Endometrial microvascular endothelial cells (primary cell): ENCODE results near the gene SMIM32. TPM values are rescaled to one million over a fixed set of nuclear protein-coding genes. Genes with fewer than 3 reads are reported as not detected.

Experiments used
- in situ Hi-C: cut with HindIII; loops from 2 replicates; pipeline ENCODE4 v1.10.0; 2017; ENCODE audit warnings: low sequenced_read_pairs, low pct_unique_long_range_greater_than_20kb; ENCODE audit errors: inconsistent ontology term
- total RNA-seq: library from RNA; depleted of rRNA; stranded (reverse); fragments of >200 nt; gene quantifications from one replicate; pipeline ENCODE4 v1.2.3, GENCODE V29; 2015; ENCODE audit errors: inconsistent ontology term

Gene SMIM32
- total RNA-seq, 1 donor from 2014 or later = not detected

DNA sequence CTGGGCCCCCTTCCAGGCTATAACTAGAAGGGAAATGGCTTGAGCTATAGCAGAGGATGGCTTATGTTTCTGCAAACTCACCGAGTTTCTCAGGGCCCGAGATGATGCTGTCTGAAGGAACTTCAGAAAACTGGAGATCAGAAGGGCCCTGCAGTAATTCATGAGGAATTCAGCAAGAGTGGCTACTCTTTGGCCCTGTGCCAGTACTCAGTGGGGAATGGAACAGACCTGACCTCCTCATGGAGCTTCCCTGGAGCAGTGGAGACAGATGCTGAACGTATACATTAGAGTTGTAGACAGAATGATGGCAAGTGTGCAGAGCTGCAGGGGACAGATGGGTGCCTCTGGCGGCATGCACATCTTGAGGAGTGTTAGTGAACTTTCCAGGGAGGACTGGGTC, 17.3 kb upstream of the SMIM32 start:
- in situ Hi-C loops = no loop called here

DNA sequence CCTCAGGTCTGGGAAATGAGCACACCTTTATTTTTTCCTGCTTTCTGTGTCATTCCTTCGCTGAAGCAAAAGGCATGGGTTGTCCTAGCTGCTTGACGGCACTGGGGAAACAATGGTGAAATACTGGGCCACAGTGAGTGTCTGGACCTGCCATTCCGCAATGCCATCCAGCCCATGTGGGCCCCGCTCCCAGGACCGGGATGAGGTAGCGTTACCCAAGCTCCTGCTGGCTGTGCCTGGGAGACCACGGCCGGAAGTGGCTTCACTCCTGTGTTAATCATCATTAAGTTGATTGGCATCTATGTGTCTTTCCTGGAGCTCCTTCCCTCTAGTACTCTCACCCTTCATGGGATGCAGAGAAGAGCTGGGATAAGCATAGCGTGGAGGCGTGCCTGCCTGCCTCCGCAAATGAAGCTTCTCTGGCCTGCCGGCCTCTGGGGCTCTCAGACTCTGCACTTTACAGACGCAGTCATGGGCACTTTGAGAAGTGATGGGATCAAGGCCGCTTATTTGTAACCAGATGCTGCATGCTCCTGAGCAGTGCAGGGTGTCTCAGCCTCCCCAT, 16.5 kb upstream of the SMIM32 start:
- in situ Hi-C loops = no loop called here

DNA sequence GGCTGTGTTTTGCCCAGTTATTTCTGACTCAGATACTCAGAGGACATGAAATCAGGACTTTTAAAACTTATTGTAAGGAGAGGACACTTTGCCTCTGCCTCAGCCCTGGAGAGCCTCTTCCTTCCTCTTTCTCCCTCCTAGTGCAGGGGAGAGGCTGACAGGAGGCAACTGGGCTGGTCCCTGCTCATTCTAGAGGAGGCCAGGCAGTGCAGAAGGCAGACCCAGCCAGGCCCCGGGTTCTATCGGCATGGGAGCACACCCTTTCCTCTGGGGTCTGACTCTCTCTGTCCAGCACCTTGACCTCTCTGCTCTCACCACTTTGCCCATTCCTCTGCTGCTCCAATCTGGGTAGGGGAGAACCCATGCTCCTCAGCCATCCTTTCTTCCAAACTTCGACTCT, 16.0 kb upstream of the SMIM32 start:
- in situ Hi-C loops = no loop called here

DNA sequence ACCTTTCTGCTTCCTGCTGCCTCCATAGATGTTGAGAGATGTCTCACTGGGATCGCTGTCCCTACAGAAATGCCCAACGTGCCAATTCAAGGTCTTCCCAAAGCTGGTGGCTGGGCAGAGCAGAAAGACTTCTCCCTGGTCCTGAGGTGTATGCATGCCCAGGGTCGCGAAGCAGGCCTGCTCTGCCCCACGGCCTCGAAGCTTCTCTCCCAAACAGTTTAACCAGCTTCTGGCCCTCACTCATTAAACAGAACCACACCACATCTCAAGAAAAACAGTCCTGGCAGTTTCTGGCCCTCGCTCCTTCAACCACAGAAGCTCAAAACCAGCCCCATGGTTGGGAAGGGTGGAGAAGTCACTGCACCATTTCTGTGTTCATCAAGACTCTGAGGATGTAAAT, 14.7 kb upstream of the SMIM32 start:
- in situ Hi-C loops = no loop called here

DNA sequence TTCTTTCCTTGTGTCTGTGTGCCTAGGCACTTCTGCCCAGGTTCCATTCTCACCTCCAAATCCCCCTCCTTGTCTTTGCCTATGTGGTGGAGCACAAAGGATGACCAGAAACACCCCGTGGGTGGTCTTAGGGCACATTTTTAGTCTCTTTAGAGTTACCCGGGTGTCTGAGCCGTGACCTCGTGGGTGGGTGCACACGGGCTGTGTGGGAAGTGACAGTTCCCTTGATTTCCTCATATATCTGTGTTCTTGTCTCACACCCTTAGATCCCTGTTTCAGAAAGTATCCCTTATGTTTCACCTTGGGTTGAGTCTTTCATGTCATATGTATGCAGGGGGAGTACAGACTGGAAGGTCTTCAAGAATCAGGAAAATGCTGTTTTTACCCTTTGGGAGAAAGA, 13.4 kb upstream of the SMIM32 start:
- in situ Hi-C loops = no loop called here

DNA sequence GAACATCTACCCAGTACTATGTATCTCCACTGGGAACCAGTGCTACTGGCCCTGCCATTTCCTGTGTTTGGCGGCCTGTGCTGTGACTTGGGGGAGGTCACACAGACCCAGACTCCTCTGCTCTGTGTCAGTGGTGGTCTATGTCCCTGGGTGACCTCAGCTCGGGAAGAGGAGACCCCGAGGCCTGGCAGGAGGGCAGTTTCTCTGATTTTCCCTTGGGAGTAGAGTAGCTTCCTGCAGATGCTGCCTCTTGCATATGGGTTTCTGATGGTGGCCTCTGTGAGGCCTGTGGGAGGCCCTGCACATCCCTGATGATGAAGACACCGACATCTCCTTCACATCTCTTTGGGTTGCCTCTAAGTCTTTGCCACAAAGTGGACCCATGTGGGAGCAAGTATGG, 13.0 kb upstream of the SMIM32 start:
- in situ Hi-C loops = no loop called here

DNA sequence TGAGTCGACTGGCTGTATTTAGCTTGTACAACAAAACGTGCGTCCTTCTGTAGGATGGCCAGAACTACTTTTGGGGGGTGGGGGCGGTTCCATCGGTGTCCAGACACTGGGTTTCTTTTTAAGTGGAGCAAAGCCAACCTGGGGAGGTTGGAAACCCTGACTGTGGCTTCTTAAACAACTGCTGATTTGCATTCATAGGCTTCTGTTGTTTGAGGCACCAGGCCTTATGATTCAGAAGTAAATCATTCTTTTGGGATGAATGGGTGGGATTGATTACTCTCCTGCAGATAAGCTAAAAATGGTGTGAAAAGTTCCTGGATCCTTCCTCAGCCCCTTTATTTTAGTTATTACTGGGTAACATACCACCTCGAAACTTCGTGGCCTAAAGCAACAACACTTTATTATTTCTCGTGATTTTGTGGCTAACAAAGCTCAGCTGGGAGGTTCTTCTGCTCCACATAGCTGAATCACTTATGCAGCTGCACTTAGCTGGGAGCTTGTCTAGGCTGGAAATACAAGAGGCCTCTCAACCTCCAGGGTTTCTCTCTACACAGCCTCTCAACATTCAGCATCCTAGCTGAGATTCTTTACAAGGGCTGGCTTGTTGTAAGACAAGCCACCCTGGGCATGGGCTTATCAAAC, 12.2 kb upstream of the SMIM32 start:
- in situ Hi-C loops = no loop called here

DNA sequence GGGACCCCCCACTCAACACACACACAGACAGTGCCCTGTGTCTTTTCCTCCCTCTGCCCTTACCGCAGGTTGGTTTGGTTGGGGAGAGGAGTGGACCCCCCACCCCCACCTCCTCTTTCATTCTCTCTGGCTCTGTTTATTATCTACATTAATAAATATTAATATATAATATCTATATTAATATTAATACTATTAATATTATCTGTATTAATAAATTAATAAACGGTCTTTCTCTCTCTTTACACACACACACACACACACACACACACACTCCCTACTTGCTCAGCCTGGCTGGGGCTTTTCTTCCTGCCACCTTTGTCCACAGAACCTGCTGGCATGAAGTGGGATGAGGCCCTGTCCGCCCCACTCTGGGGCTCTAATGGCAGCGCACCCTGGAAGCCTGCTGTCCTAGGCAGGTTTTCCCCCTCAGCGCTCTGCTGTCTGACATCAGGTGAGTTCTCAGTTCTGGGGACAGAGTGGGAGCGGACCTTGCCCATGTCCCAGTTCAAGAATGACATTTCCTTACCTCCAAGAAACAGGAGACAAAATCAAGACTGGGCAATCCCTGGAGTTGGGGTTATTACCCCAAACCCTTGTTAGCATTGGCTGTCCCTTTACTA, 10.5 kb upstream of the SMIM32 start:
- in situ Hi-C loops = no loop called here

DNA sequence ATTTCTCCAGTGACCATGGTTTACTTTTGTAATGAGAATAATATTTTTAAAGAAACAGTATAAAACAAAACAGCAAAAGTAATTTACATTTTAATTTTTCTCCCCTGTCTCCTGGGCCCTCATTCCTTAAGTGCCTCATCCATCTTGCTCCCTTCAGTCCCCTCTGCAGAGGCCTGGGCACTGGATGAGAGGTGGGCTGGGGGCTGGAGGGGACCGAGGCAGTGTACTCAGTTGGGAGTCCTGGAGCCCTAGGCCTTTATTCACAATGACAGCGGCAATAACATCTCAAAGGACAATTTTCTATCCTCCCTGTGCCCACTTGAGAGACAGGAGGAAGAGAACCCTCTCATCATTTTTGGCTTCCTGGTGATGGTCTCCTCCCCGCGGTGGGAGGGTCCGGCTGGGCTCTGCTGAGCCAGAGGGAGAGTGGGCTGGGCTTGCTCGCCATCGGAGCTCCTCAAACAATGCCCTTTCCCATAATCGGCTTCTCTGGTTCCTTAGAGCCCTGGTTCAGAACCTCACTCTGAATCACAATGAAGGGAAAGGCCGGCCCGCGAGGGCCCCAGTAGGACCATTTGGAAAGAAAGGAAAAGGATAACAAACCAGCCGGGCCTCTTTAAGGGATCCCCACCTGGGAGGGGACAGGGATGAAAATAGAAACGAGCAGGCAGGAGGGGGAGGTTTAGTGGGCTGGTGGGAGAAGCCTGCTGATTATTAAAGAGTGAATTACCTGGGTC, 9.7 kb upstream of the SMIM32 start:
- in situ Hi-C loops = no loop called here

DNA sequence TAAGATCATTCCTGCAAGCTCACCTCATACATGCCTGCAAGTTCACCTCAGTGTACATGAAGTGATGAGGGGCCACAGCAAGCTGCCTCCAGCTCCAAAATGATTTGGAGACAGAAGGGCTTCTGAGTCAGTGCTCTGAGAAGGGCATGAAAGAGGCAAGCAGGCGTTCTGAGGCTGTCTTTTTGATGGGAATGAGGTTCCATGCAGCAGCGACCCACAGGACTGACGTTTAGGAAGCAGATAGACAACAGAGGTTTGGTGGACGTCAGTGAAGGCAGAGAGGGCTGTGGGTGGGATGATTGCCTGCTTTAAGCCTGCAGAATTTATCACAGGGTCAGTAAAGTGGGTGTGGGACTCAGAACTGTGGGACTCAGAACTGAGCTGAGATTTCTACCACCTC, 8.9 kb upstream of the SMIM32 start:
- in situ Hi-C loops = no loop called here

DNA sequence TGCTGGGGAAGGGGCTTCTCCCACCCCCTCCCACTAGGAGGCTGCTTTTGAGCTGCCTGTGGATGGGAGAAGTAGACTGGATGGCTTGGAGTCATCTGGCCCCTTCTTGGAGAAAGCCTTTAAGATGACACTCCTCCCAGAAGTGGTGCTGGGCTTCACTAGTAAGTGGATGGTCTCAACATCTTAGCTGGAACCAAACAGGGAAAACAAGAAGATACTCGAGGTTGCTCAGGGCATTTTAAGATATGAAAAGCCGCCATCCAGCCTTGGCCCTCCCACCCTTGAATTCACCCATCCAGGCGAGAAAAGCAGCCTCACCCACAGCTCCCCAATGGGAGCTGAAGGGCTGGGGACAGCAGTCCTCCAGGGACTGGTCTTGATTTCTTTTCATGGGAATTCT, 7.8 kb upstream of the SMIM32 start:
- in situ Hi-C loops = no loop called here

DNA sequence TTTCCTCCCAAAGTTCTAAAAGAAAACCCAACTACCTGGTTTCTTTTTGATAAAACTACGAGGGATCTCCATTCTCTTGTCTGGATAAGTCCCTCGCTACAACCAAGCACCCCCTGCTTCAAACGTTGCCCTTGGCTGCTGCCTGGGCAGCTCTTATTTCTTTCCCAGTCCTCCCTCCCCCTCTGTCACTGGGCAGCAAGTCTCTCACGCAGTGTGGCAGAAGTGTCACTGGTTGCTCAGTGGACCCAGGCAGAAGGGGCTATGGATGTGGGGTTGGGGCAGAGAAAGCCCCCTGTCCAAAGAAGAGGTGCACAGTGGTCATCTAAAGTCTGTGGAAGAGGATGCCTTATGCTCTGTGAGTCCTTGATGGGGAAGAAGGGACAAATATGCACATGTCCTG, 7.2 kb upstream of the SMIM32 start:
- in situ Hi-C loops = no loop called here

DNA sequence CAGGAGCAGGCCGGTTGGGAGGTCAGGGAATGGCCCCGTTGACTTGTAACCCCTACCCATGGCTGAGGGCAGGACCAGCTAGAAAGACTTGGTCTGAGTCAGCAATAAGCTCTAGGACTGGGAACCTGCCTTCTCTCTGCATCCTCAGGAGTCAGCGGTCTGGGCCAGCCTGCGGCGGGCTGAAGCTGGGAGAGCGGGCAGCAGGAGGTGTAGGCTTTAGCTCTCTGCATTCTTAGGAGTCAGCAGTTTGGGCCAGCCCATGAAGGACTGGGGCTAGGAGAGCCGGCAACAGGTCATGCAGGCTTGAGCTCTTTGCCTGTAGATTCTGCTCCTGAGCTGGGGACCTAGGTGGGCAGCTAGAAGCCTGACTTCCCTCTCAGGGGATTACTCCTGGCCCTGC, 6.4 kb upstream of the SMIM32 start:
- in situ Hi-C loops = no loop called here

DNA sequence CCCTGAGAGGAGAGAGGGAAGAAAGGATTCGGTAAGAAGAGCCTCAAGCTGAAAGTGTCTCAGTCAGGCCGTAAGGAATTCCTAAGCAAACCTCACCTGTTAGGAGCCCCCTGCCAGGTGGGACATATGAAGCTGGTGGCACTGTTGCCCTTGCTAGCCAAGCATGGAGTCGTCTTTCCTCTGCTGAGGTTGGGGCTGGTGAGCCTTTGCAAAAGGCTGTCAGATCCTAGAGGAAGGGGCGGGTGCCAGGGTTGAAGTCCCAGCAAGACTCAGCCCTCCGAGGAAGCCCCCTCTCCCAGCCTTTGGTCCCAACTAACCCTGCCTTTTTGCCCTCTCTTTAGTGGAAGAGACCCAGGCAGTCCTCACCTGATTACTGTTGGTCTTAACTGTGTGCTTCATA, 5.5 kb upstream of the SMIM32 start:
- in situ Hi-C loops = no loop called here

DNA sequence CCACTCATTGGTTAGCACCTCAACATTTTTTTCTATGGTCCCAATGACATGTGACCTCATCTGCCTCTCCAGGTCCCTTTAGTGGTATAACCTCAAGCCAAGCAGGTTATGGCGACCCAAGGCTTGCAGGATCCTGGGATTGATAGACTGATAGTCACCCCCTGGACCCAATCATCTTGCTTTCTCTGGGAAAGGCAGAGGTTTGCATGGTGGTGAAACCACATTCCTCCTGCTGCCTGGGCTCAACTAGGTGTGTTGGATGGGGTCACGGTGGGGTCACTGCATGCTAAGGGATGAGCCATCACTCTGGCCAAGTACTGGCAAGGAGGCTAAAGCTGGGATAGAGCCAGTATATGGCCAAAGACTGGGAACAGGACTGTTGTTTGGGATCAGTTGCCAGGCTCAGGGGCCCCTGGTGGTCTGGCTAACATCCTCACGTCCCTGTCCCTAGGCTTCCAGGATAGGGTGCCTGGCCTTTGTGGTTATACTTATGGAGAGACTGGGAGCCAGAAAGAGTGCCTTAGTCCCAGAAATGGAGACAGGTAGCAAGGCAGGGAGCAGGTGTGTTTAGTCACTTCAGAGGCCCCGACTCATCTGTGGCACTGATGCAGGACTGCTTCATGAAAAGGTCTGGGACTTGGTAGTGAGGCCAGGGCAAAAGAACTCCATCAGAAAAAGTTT, 4.6 kb upstream of the SMIM32 start:
- in situ Hi-C loops = no loop called here

DNA sequence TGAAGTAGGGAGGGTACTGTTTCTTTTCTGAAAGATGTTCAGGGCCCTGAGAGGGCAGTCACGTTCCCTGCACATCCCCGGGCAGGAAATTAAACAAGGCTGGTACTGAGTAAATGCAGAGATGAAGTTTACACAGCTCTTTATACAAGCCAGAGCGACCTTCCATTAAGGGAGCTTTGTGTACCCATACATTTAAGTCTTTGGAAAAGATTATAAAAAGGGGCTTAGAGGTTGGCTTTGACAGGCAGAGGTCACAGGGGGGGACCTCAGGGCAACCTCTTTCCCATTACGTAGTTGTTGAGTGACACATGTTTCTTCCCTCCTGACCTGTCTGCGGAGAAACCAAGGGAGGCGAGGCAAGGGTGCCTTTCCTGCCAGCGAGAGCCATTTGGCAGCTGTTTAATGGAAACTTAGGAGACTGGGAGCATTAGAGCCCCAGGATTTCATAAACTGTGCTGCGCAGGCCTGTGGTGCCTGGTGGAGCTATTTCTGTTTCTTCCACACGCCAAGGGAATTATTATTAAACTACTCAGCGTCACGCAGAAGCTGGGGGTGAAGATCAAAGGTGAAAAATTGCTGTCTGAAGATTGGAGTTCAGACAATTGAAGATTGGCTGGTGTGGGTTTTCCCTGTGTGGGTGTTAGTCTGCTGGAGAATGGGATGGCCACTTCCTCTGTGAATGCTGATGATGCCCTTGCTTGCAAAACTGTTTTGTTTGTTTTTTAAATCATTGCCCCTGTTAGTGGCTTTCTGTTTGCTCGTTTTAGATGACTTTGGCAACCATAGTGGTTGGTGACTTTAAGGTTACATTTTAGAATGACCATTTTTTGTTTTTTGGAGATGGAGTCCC, 3.2 kb upstream of the SMIM32 start:
- in situ Hi-C loops = no loop called here

DNA sequence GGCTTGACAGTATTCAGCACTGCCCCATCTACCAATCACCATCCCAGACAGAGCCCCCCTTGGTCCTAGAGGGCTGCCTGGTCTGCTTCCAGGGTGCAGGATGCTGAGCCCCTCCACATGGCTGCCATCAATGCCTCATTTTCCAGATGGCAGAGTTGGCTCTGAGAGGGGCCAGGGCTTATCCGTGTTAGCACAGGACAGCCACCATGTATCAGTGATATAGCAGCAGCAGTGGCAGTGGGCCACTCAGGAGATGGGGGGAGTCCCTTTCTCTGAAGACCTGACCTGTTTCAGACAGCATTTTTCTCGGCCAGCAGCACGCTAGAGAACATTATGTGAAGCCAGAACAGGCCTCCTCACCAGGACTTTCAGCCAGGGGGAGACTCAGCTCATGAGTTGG, 1.6 kb upstream of the SMIM32 start:
- in situ Hi-C loops = no loop called here

DNA sequence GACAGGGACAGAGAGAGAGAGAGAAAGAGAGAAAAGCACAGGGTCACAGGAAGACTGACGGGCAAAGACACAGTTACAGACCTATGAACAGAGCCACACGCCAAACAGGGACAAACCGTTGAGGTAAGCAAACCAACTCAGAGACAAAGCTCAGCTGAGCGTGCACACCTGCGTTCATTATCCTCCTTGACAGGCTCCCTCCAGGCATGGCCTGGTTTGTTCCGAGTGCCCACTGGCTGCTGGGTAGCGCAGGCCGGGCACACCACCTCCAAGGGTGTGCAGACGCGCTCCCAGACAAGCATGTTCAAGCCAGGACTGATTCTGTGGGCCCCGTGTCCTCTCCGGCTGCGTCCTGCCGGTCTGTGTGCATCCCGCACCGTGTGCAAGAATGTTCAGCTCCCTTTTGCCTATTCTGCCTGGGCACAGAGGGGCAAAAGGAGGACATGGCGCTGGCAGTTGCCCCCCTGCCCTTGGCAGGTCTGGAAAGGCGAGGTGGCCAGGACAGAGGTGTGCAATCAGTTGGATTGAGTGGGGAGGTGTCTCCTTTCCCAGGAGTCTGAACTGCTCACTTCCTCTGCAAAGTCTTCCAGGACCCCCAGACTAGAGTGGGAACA, 467 bp upstream of the SMIM32 start:
- in situ Hi-C loops = no loop called here
